Activated CD4-positive, alpha-beta T cell treated with anti-CD3 and anti-CD28 coated beads for 36 hours (primary cell): ENCODE data around the gene DDN. TPM values are rescaled to one million over a fixed set of nuclear protein-coding genes. Genes with fewer than 3 reads are reported as not detected.
A peak's percentile ranks its signal among the peaks of the same experiment; 100 is the strongest.

Source experiments
- ATAC-seq: fragments of 200-7000 bp; cut with Tn5 transposase; one replicate; pipeline ENCODE4 v1.10.0; 2021; ENCODE audit warnings: mild to moderate bottlenecking, moderate library complexity
- CTCF ChIA-PET: fragments of 350-600 bp; sonication (Branson Sonifier 250); formaldehyde crosslinking; loops from one replicate; lab custom pipeline; 2021; ENCODE audit warnings: antibody characterized with exemption; lab: Charles Lee
- POLR2A ChIA-PET: fragments of 350-600 bp; sonication (Branson Sonifier 250); formaldehyde crosslinking; loops from one replicate; lab custom pipeline; 2021; ENCODE audit warnings: antibody characterized with exemption, inconsistent platforms; lab: Charles Lee
- DNase-seq: peaks from one replicate; pipeline ENCODE4 v3.0.0-alpha.2; 2020
- H3K27ac Mint-ChIP-seq: one replicate; pipeline ENCODE4 v1.8.0; 2021; ENCODE audit warnings: mixed read lengths
- H3K27me3 Mint-ChIP-seq: one replicate; pipeline ENCODE4 v1.8.0; 2021; ENCODE audit warnings: mixed read lengths
- H3K36me3 Mint-ChIP-seq: one replicate; pipeline ENCODE4 v1.8.0; 2021; ENCODE audit warnings: low read depth, mixed read lengths
- H3K4me1 Mint-ChIP-seq: one replicate; pipeline ENCODE4 v1.8.0; 2021; ENCODE audit warnings: mixed read lengths
- H3K4me3 Mint-ChIP-seq: one replicate; pipeline ENCODE4 v1.8.0; 2021; ENCODE audit warnings: mild to moderate bottlenecking, moderate library complexity, mixed read lengths
- H3K9me3 Mint-ChIP-seq: one replicate; pipeline ENCODE4 v1.8.0; 2021; ENCODE audit warnings: low read depth, mixed read lengths
- intact Hi-C, 2 experiments: fragments of 100-400 bp; cut with DNase I in 1 of 2; cut with micrococcal nuclease in 1 of 2; formaldehyde crosslinking; loops; one replicate each; pipeline versions ENCODE4 v1.14.2 to v1.15.1; 2022 to 2024; cut with DNase I, micrococcal nuclease
- total RNA-seq, 2 experiments: library from RNA; stranded (reverse); gene quantifications; one replicate each; pipeline ENCODE4 v1.2.3, GENCODE V29; 2021

The DDN gene
- total RNA-seq, 2 experiments from 2014 or later = 0.48 to 0.61 TPM

DNA sequence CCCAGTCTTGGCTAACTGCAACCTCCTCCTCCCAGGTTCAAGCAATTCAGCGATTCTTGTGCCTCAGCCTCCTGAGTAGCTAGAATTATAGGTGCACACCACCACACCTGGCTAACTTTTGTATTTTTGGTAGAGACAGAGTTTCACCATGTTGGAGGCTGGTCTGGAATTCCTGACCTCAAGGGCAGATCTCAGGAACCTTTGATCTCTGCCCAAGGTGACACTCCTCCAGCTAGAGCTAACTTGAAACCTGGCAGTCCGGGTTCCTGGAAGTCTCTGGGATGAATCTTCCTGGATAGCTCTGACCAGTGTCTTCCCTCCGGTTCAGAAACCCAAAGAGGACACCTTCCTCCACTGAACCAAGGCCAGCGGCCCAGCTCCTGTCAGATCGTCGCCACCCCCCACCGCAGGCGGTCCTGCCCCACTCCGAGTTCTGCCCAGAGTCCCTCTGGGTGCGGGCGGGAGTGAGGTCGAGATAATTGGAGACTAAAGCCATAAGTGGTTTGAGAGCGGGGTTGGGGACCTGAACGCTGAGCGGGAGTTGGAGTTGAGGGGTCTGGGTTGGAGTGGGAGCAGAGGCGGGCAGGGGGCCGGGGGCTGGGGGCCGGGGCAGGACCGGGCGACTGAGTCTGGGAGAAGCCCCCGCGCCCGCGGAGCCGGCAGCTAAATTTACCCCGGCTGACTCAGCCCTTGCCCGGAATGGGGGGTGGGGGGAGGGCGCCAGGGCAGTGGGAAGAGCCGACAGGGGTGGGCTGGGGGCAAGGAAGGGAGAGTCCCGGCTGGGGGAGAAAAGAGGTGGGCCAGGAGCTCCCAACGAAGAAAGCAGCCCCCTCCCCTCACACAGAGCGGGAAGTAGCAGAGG is 4.7 kb downstream of the DDN start:
- no peak overlapping the region for H3K4me3 Mint-ChIP-seq
- DNase-seq (no peak), ATAC-seq (no peak)
- H3K4me1 Mint-ChIP-seq = peaks cover 18% of the 10 kb centered on the region
- H3K27me3 Mint-ChIP-seq = peaks cover 52% of the 10 kb centered on the region
- intact Hi-C loops = loop anchor here (1.0 to 5.0 kb wide), 6 partner anchors 14 to 243 kb away; partner anchors contain the start of genes DDX23 (in 2 of the 2) and DHH (in 1 of the 2)
- H3K9me3 Mint-ChIP-seq = no peaks in the 10 kb centered on the region
- ChIA-PET CTCF (interaction anchor here (0.5 to 13.4 kb wide), 7 partner anchors 11 to 141 kb away, joined by 3 to 246 read pairs (median 4); partner anchors contain the start of genes RHEBL1 and WNT1), POLR2A (no interaction called here)
- no peaks in the 10 kb centered on the region for H3K36me3 Mint-ChIP-seq
- H3K27ac Mint-ChIP-seq = no peak overlapping the region

DNA sequence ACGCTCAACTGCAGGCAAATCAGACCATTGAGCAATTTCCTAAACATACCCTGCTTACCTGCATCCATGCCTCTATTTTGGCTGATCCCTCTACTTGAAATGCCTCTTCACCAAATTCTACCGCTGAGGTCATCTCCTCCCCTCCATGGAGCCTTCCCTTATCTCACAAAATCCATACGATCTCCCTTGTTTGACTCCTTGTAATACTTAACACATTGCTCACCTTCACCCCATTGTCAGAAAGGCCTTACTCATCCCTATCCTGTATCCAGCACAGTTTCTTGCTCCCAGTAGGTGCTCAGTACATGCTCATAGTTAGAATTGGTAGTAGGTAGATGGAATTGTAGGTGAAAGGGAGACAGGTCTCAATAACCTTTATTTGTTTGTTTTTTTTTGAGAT is 5.4 kb downstream of the DDN start:
- H3K4me1 Mint-ChIP-seq = peaks cover 14% of the 10 kb centered on the region
- H3K4me3 Mint-ChIP-seq = no peak overlapping the region
- ChIA-PET POLR2A (interaction anchor here (1.4 kb wide), 1 partner anchor 10 kb away, joined by 3 read pairs; no protein-coding TSS in a partner anchor), CTCF (interaction anchor here (0.7 to 13.4 kb wide), 9 partner anchors 11 to 143 kb away, joined by 3 to 246 read pairs (median 5); partner anchors contain the start of genes RHEBL1 and WNT1)
- peaks cover 55% of the 10 kb centered on the region for H3K27me3 Mint-ChIP-seq
- DNase-seq (no peak), ATAC-seq (no peak)
- no peaks in the 10 kb centered on the region for H3K36me3 Mint-ChIP-seq
- H3K9me3 Mint-ChIP-seq = no peaks in the 10 kb centered on the region
- no peak overlapping the region for H3K27ac Mint-ChIP-seq
- intact Hi-C loops = no loop called here

GRCh38 chr12:48991247-48992050 is 7.7 kb downstream of the DDN start:
- no peak overlapping the region for H3K4me3 Mint-ChIP-seq
- no peak for DNase-seq
- no peaks in the 10 kb centered on the region for H3K9me3 Mint-ChIP-seq
- ChIA-PET POLR2A (no interaction called here), CTCF (interaction anchor here (0.5 to 13.4 kb wide), 6 partner anchors 8 to 1086 kb away, joined by 3 to 246 read pairs (median 4); partner anchors contain the start of gene WNT1)
- H3K27me3 Mint-ChIP-seq = peaks cover 55% of the 10 kb centered on the region
- no peak for ATAC-seq
- no peaks in the 10 kb centered on the region for H3K36me3 Mint-ChIP-seq
- intact Hi-C loops = no loop called here
- H3K4me1 Mint-ChIP-seq = peaks cover 6% of the 10 kb centered on the region
- no peak overlapping the region for H3K27ac Mint-ChIP-seq

GRCh38 chr12:48990552-48990951 is 8.6 kb downstream of the DDN start:
- Mint-ChIP-seq H3K36me3 (no peaks in the 10 kb centered on the region), H3K9me3 (no peaks in the 10 kb centered on the region), H3K27me3 (peaks cover 49% of the 10 kb centered on the region), H3K4me3 (no peak overlapping the region), H3K4me1 (peaks cover 6% of the 10 kb centered on the region), H3K27ac (no peak overlapping the region)
- ChIA-PET POLR2A (interaction anchor here (0.6 kb wide), 1 partner anchor 281 kb away, joined by 4 read pairs; no protein-coding TSS in a partner anchor), CTCF (interaction anchor here (1.0 kb wide), 1 partner anchor 64 kb away, joined by 3 read pairs; no protein-coding TSS in a partner anchor)
- DNase-seq (no peak), ATAC-seq (no peak)
- intact Hi-C loops = no loop called here

- POLR2A ChIA-PET = interaction anchor here (0.6 to 1.2 kb wide), 5 partner anchors 32 to 149 kb away, joined by 3 to 5 read pairs (median 3); no protein-coding TSS in a partner anchor
- DNase-seq (peak; percentile 89), ATAC-seq (peak; percentile 85)
- no peak overlapping the region for H3K27ac Mint-ChIP-seq
- H3K9me3 Mint-ChIP-seq = no peaks in the 10 kb centered on the region
- H3K27me3 Mint-ChIP-seq = peaks cover 41% of the 10 kb centered on the region
- intact Hi-C loops = loop anchor here (1.0 to 2.0 kb wide), 4 partner anchors 13 to 135 kb away; partner anchors contain the start of gene FKBP11 (in 1 of the 2)
- no peaks in the 10 kb centered on the region for H3K4me1 Mint-ChIP-seq
- H3K4me3 Mint-ChIP-seq = no peak overlapping the region
- CTCF ChIA-PET = interaction anchor here (0.6 to 13.1 kb wide), 67 partner anchors 9 to 1246 kb away, joined by 3 to 246 read pairs (median 4); partner anchors contain the start of genes ARF3, DDN, DDX23 and DHH
- no peaks in the 10 kb centered on the region for H3K36me3 Mint-ChIP-seq
Observed at GRCh38 chr12:48988030-48988649, 11.0 kb downstream of the DDN start.

DNA sequence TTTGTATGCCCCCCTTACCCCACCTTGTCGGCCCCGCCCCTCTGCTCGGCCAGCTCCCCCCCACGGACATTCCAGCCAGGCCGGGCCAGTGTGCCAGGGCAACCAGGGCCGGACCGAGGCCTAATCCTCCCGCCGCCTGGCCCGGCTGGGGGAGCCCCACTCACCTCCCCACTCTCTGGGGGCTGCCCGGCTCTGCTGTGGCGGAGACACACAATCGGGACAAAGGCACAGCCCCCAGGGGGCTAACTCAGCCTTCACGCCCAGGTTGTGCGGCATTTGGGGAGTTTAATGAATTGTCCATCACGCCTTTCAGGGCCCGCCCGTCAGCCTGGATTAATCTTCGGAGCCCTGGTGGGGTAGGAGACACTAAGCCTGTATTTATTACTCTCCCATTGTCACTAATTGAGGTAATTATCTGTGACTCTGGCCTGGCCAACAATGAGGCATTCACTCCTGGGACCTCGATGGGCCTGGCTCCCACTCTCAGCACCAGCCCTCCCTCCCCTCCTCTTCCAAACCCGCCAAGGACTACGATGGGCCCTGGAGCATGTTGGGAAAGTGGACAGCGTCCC is 12.4 kb downstream of the DDN start:
- no peaks in the 10 kb centered on the region for H3K36me3 Mint-ChIP-seq
- ChIA-PET POLR2A (no interaction called here), CTCF (interaction anchor here (0.6 to 13.1 kb wide), 10 partner anchors 9 to 284 kb away, joined by 3 to 246 read pairs (median 10); partner anchors contain the start of genes DDN, WNT1 and WNT10B)
- H3K9me3 Mint-ChIP-seq = no peaks in the 10 kb centered on the region
- H3K4me1 Mint-ChIP-seq = peaks cover 6% of the 10 kb centered on the region
- no peak overlapping the region for H3K27ac Mint-ChIP-seq
- peaks cover 49% of the 10 kb centered on the region for H3K27me3 Mint-ChIP-seq
- DNase-seq (no peak), ATAC-seq (no peak)
- no peak overlapping the region for H3K4me3 Mint-ChIP-seq
- intact Hi-C loops = no loop called here

- peaks cover 14% of the 10 kb centered on the region for H3K4me1 Mint-ChIP-seq
- H3K36me3 Mint-ChIP-seq = no peaks in the 10 kb centered on the region
- H3K9me3 Mint-ChIP-seq = no peaks in the 10 kb centered on the region
- ChIA-PET POLR2A (no interaction called here), CTCF (interaction anchor here (0.6 to 13.1 kb wide), 3 partner anchors 12 to 1146 kb away, joined by 3 to 246 read pairs (median 3); partner anchors contain the start of gene DDN)
- H3K4me3 Mint-ChIP-seq = no peak overlapping the region
- ATAC-seq (no peak), DNase-seq (no peak)
- H3K27me3 Mint-ChIP-seq = peaks cover 56% of the 10 kb centered on the region
- no peak overlapping the region for H3K27ac Mint-ChIP-seq
- intact Hi-C loops = no loop called here
Observed at GRCh38 chr12:48985901-48986300, 13.3 kb downstream of the DDN start.

DNA sequence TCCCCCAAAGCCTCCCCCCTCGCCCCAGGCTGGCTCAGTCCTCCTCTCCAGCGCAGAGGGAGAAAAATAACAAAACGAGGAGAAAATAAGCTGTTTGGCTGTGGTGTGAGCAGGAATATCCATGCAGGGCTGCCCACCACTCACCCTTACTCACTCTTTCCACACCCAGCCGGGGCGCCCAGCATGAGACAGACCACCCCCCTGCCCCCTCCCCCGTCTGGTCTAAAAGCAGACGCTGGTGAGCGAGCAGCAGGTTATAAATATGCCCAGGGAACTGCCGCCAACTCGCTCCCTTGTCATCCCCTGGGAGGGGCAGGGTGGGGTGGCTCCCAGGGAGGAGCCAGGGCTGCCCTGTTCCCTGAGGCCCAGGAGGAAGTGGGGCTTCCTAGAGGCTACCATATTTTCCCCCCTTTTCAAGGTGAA is 13.7 kb downstream of the DDN start:
- H3K4me1 Mint-ChIP-seq = peaks cover 18% of the 10 kb centered on the region
- no peaks in the 10 kb centered on the region for H3K36me3 Mint-ChIP-seq
- H3K4me3 Mint-ChIP-seq = no peak overlapping the region
- H3K27me3 Mint-ChIP-seq = peaks cover 56% of the 10 kb centered on the region
- intact Hi-C loops = no loop called here
- H3K9me3 Mint-ChIP-seq = no peaks in the 10 kb centered on the region
- DNase-seq = no peak
- H3K27ac Mint-ChIP-seq = no peak overlapping the region
- CTCF ChIA-PET = interaction anchor here (0.5 to 13.1 kb wide), 4 partner anchors 12 to 1147 kb away, joined by 3 to 246 read pairs (median 3); partner anchors contain the start of gene DDN
- ATAC-seq = no peak
- POLR2A ChIA-PET = no interaction called here

- POLR2A ChIA-PET = interaction anchor here (0.7 kb wide), 1 partner anchor 26 kb away, joined by 4 read pairs; no protein-coding TSS in a partner anchor
- CTCF ChIA-PET = interaction anchor here (0.6 to 13.1 kb wide), 12 partner anchors 13 to 313 kb away, joined by 3 to 246 read pairs (median 3); partner anchors contain the start of genes DDN, DDX23, FKBP11 and PRPH
- Mint-ChIP-seq H3K9me3 (no peaks in the 10 kb centered on the region), H3K4me3 (no peak overlapping the region), H3K4me1 (peaks cover 39% of the 10 kb centered on the region), H3K27ac (no peak overlapping the region), H3K36me3 (no peaks in the 10 kb centered on the region), H3K27me3 (peaks cover 56% of the 10 kb centered on the region)
- no peak for DNase-seq
- no peak for ATAC-seq
- intact Hi-C loops = loop anchor here in 1 of 2 experiments (5.0 kb wide), 1 partner anchor 110 kb away; the partner anchor contains the start of gene DHH
Observed at GRCh38 chr12:48982397-48983080, 16.6 kb downstream of the DDN start.
